Liver (tissue), 9 donors: ENCODE data around the gene MEIS1. TPM values are rescaled to one million over a fixed set of nuclear protein-coding genes. Genes with fewer than 3 reads are reported as not detected.

Experiments
- DNase-seq: peaks from one replicate; pipeline ENCODE4 v3.0.0-alpha.2; 2017; ENCODE audit warnings: low spot score
- H3K27ac ChIP-seq, 2 donors: one replicate each; pipeline ENCODE4 v1.7.0; 2013; ENCODE audit warnings: inconsistent platforms in 2 of 2, low read length in 2 of 2, control low read depth in 1 of 2, low read depth in 1 of 2, mild to moderate bottlenecking in 1 of 2
- H3K27me3 ChIP-seq, 4 donors: one replicate each; pipeline versions ENCODE4 v1.6.1 to v1.7.0; 2013; ENCODE audit warnings: low read length in 3 of 4, inconsistent platforms in 1 of 4, mild to moderate bottlenecking in 1 of 4, moderate library complexity in 1 of 4; ENCODE audit not compliant: control insufficient read depth in 4 of 4, insufficient read depth in 4 of 4
- H3K36me3 ChIP-seq, 4 donors: one replicate each; pipeline versions ENCODE4 v1.6.1 to v1.7.0; 2013; ENCODE audit warnings: low read length in 3 of 4, mild to moderate bottlenecking in 3 of 4, low read depth in 1 of 4, moderate library complexity in 1 of 4; ENCODE audit not compliant: control insufficient read depth in 4 of 4, insufficient read depth in 3 of 4
- H3K4me1 ChIP-seq, 4 donors: one replicate each; pipeline versions ENCODE4 v1.6.1 to v1.7.0; 2013; ENCODE audit warnings: low read length in 3 of 4, mild to moderate bottlenecking in 3 of 4, moderate library complexity in 1 of 4; ENCODE audit not compliant: control insufficient read depth in 4 of 4, insufficient read depth in 4 of 4
- H3K4me3 ChIP-seq, 3 donors: one replicate each; pipeline versions ENCODE4 v1.6.1 to v1.7.0; 2013; ENCODE audit warnings: low read length in 3 of 3, control low read depth in 1 of 3, low read depth in 1 of 3, mild to moderate bottlenecking in 1 of 3
- H3K9ac ChIP-seq, 2 donors: one replicate each; pipeline ENCODE4 v1.7.0; 2013; ENCODE audit warnings: low read length in 2 of 2, mild to moderate bottlenecking in 2 of 2, moderate library complexity in 2 of 2, control low read depth in 1 of 2, low read depth in 1 of 2
- H3K9me3 ChIP-seq, 4 donors: one replicate each; pipeline versions ENCODE4 v1.6.1 to v1.7.0; 2013; ENCODE audit warnings: low read length in 3 of 4; ENCODE audit not compliant: control insufficient read depth in 4 of 4
- CTCF ChIP-seq: fragments of 150-350 bp; IDR thresholded peaks from 2 replicates; pipeline ENCODE4 v1.5.1; 2017; ENCODE audit warnings: improper control_type of control experiment, low read depth, low read length; ENCODE audit not compliant: missing input control
- HNF4A ChIP-seq, 2 donors: conservative IDR thresholded peaks; 2 replicates each; pipeline ENCODE4 v1.6.1; 2016; ENCODE audit warnings: antibody characterized with exemption in 2 of 2, mild to moderate bottlenecking in 2 of 2
- JUND ChIP-seq, 2 donors: IDR thresholded peaks; 2 replicates each; pipeline ENCODE4 v1.6.1; 2016; ENCODE audit warnings: antibody characterized with exemption in 2 of 2
- NR2F2 ChIP-seq: IDR thresholded peaks from 2 replicates; pipeline ENCODE4 v1.6.1; 2016; ENCODE audit warnings: antibody characterized with exemption
- RAD21 ChIP-seq, 2 donors: IDR thresholded peaks; 2 replicates each; pipeline ENCODE4 v1.6.1; 2016; ENCODE audit warnings: antibody characterized with exemption in 2 of 2, mild to moderate bottlenecking in 2 of 2
- RXRA ChIP-seq, 2 donors: IDR thresholded peaks; 2 replicates each; pipeline ENCODE4 v1.6.1; 2017 to 2018; ENCODE audit warnings: antibody characterized with exemption in 2 of 2, mild to moderate bottlenecking in 1 of 2
- SP1 ChIP-seq: IDR thresholded peaks from 2 replicates; pipeline ENCODE4 v1.6.1; 2018; ENCODE audit warnings: antibody characterized with exemption, mild to moderate bottlenecking
- TAF1 ChIP-seq: conservative IDR thresholded peaks from 2 replicates; pipeline ENCODE4 v1.6.1; 2016; ENCODE audit warnings: antibody characterized with exemption, mild to moderate bottlenecking
- WGBS: extraction: QIAGEN DNeasy Blood & Tissue Kit; methylation state at CpG from one replicate; pipeline ENCODE4 v1.1.7; 2013; 5-methylcytosine and 5-hydroxymethylcytosine counted together
- polyA plus RNA-seq, 2 donors: library from polyadenylated mRNA; stranded (reverse) in 1 of 2; unstranded in 1 of 2; fragments of 200-250 nt in 1 of 2; fragments of >200 nt in 1 of 2; fragmentation: Nextera tagmentation in 1 of 2; extraction: Ambion mirVana in 1 of 2; gene quantifications; one replicate each; pipeline versions ENCODE4 v1.2.1 to v1.2.3, GENCODE V29; 2013 to 2015
- total RNA-seq, 2 donors: library from RNA; depleted of rRNA; stranded (reverse); fragments of >200 nt; gene quantifications; one replicate each; pipeline ENCODE4 v1.2.3, GENCODE V29; 2014
- donor health status: healthy.
- donor health status: healthy.
- donor health status: healthy.
- donor health status: healthy.
- donor health status: healthy.

The MEIS1 gene
- total and polyA plus RNA-seq, 4 donors = 1.6 to 8.6 (median 5.5) TPM

- TF ChIP-seq CTCF = no peak
- TF ChIP-seq SP1 = no peak
Observed at GRCh38 chr2:66544258-66544657, 109.3 kb downstream of the MEIS1 start (continued).

GRCh38 chr2:66545258-66545657, 110.3 kb downstream of the MEIS1 start:
- Histone ChIP-seq H3K36me3 (no peaks in the 10 kb centered on the region), H3K4me3 (no peak overlapping the region), H3K27ac (no peak overlapping the region), H3K4me1 (peaks cover 3 to 18% (median 11%) of the 10 kb centered on the region in 4 donors), H3K9ac (no peak overlapping the region), H3K27me3 (no peaks in the 10 kb centered on the region), H3K9me3 (no peaks in the 10 kb centered on the region)
- TF ChIP-seq HNF4A (conservative IDR thresholded peaks at IDR 0.05) (peak; percentile 21 to 54), SP1 (no peak)
- DNase-seq = no peak

- TF ChIP-seq NR2F2 (peak; percentile 54), HNF4A (conservative IDR thresholded peaks at IDR 0.05) (peak in 1 of 2 donors; percentile 16), RAD21 (IDR thresholded peaks at IDR 0.05) (peak in 1 of 2 donors; percentile 4), CTCF (no peak), TAF1 (no peak), JUND (IDR thresholded peaks at IDR 0.05) (no peak)
- WGBS = 39% methylated on average over 2 of the region's 2 CpGs
- Histone ChIP-seq H3K27me3 (no peaks in the 10 kb centered on the region), H3K9me3 (no peaks in the 10 kb centered on the region), H3K9ac (no peak overlapping the region), H3K4me3 (no peak overlapping the region), H3K27ac (no peak overlapping the region), H3K36me3 (no peaks in the 10 kb centered on the region), H3K4me1 (peaks cover 3 to 18% (median 11%) of the 10 kb centered on the region in 4 donors)
- no peak for DNase-seq
Observed at GRCh38 chr2:66547118-66547517, 112.2 kb downstream of the MEIS1 start.

GRCh38 chr2:66547887-66548286, 113.0 kb downstream of the MEIS1 start:
- no peak for DNase-seq
- Histone ChIP-seq H3K4me3 (no peak overlapping the region), H3K27me3 (no peaks in the 10 kb centered on the region), H3K27ac (no peak overlapping the region), H3K36me3 (no peaks in the 10 kb centered on the region), H3K4me1 (peaks cover 3 to 18% (median 11%) of the 10 kb centered on the region in 4 donors), H3K9ac (no peak overlapping the region), H3K9me3 (no peaks in the 10 kb centered on the region)
- TF ChIP-seq SP1 (no peak), RXRA (IDR thresholded peaks at IDR 0.05) (no peak)
- WGBS = 84% methylated on average over 2 of the region's 2 CpGs
